Panc1 (cell line): ENCODE results near the gene SNRPD3. TPM values are rescaled to one million over a fixed set of nuclear protein-coding genes. Genes with fewer than 3 reads are reported as not detected.
"Not testable (repeated sequence)": the region's sequence is repeated elsewhere in the genome, so short reads cannot be mapped to it uniquely, and the experiment has no call there.

ENCODE experiments used
- ATAC-seq: fragments of 200-7000 bp; cut with Tn5 transposase; 2 replicates; pipeline ENCODE4 v1.9.1; 2020; ENCODE audit warnings: mild to moderate bottlenecking, moderate library complexity
- BruUV-seq: library from RNA; stranded (reverse); fragments of 400-500 nt; replicated peaks from 2 replicates; lab custom pipeline; 2021; lab: Mats Ljungman, UMichigan
- CTCF ChIA-PET: fragments of 300-600 bp; sonication (Branson Sonifier 250); formaldehyde crosslinking; loops from one replicate; lab custom pipeline; 2022; ENCODE audit warnings: antibody characterized with exemption; lab: Charles Lee
- POLR2A ChIA-PET: fragments of 300-600 bp; sonication (Branson Sonifier 250); formaldehyde crosslinking; loops from one replicate; lab custom pipeline; 2022; ENCODE audit warnings: antibody characterized with exemption; lab: Charles Lee
- DNase-seq: peaks from one replicate; pipeline ENCODE4 v3.0.0-alpha.2; 2010; ENCODE audit warnings: low read depth, low spot score
- H3K27ac ChIP-seq: 2 replicates; pipeline ENCODE4 v1.5.1; 2011; ENCODE audit warnings: mild to moderate bottlenecking, low read length, inconsistent platforms
- H3K27me3 ChIP-seq: fragments of 200-500 bp; sonication (Bioruptor generic); 2 replicates; pipeline ENCODE4 v1.6.0; 2014; ENCODE audit warnings: low read length, inconsistent platforms; ENCODE audit not compliant: control insufficient read depth, insufficient read depth
- H3K36me3 ChIP-seq: fragments of 200-500 bp; sonication (Bioruptor generic); 2 replicates; pipeline ENCODE4 v1.5.1; 2014; ENCODE audit warnings: inconsistent platforms, mild to moderate bottlenecking, low read length, moderate library complexity; ENCODE audit not compliant: control insufficient read depth, insufficient read depth
- H3K4me1 ChIP-seq: 2 replicates; pipeline ENCODE4 v1.5.1; 2011; ENCODE audit warnings: inconsistent platforms, mild to moderate bottlenecking, low read length, moderate library complexity; ENCODE audit not compliant: control insufficient read depth, insufficient read depth
- H3K4me3 ChIP-seq, 2 experiments: 2 replicates each; pipeline ENCODE4 v1.5.1; 2011 to 2012; ENCODE audit warnings: low read depth in 2 of 2, low read length in 2 of 2, mild to moderate bottlenecking in 2 of 2, inconsistent platforms in 1 of 2, moderate library complexity in 1 of 2
- H3K9me3 ChIP-seq: fragments of 200-500 bp; sonication (Bioruptor generic); 2 replicates; pipeline ENCODE4 v1.5.1; 2014; ENCODE audit warnings: low read depth, mild to moderate bottlenecking, inconsistent platforms, low read length, moderate library complexity; ENCODE audit not compliant: control insufficient read depth, insufficient read depth
- POLR2AphosphoS5 ChIP-seq: IDR thresholded peaks from 2 replicates; pipeline ENCODE4 v1.6.1; 2012; ENCODE audit warnings: mild to moderate bottlenecking, low read depth, low read length, moderate library complexity
- SIN3A ChIP-seq: IDR thresholded peaks from 2 replicates; pipeline ENCODE4 v1.6.1; 2012; ENCODE audit warnings: low read depth, mild to moderate bottlenecking, low read length, moderate library complexity, borderline replicate concordance; ENCODE audit not compliant: insufficient read depth
- TCF7L2 ChIP-seq: IDR thresholded peaks from 2 replicates; pipeline ENCODE4 v1.6.1; 2011; ENCODE audit warnings: mild to moderate bottlenecking, low read depth, low read length, inconsistent platforms
- in situ Hi-C: cut with HindIII; loops from 2 replicates; pipeline ENCODE4 v1.10.0; 2016; ENCODE audit warnings: low sequenced_read_pairs, low pct_unique_long_range_greater_than_20kb
- intact Hi-C: fragments of 100-400 bp; cut with micrococcal nuclease; formaldehyde crosslinking; loops from one replicate; pipeline ENCODE4 v1.10.0; 2022; ENCODE audit not compliant: unreplicated experiment
- total RNA-seq: library from RNA; stranded (reverse); gene quantifications from one replicate; pipeline ENCODE4 v1.2.1, GENCODE V29; 2021; ENCODE audit not compliant: unreplicated experiment
- TF ChIP-seq, protein P1 (sequence below), 2 experiments: IDR thresholded peaks; 2 replicates each; pipeline ENCODE4 v1.6.1; 2011 to 2012; ENCODE audit warnings: low read depth in 2 of 2, control low read depth in 1 of 2, low read length in 1 of 2, mild to moderate bottlenecking in 1 of 2, moderate library complexity in 1 of 2; ENCODE audit not compliant: insufficient read depth in 1 of 2
- TF ChIP-seq, protein P2 (sequence below): fragments of 450-650 bp; IDR thresholded peaks from 2 replicates; pipeline ENCODE4 v1.5.1; 2017; ENCODE audit warnings: mild to moderate bottlenecking

SNRPD3 gene
- total RNA-seq, 1 experiment from 2014 or later = 89.4 TPM

DNA sequence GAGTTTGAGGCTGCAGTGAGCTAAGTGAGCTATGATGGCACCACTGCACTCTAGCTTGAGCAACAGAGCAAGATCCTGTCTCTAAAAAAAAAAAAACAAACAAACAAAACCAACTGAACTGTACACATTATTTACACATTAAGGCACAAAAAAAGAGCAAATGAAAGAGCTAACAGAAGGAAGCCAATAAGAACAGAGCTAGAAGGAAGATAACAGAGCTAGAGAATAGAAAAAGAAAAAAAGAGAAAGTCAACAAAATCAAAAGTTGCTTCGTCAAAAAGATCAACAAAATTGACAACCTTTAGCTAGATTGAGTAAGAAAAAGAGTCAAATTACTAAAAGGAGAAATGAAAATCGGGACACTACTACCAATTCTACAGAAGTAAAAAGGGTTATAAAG is 25.9 kb upstream of the SNRPD3 start:
- CTCF ChIA-PET = no interaction called here
- ATAC-seq = no peak
- in situ Hi-C loops = no loop called here

DNA sequence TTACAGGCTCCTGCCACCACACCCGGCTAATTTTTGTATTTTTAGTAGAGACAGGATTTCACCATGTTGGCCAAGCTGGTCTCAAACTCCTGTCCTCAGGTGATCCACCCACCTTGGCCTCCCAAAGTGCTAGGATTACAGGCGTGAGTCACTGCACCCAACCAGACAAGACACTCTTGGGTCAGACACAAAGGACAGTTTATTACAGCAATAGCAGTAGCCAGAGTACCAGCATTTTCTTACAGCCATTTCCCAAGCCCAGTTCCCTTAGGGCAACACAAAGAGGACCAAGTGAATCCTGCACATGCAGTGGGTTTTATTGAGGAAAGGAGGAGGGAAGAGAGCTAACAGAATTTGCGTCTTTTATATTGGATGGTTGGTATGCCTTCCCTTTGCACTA is 24.8 kb upstream of the SNRPD3 start:
- BruUV-seq, H3K4me3 ChIP-seq, H3K36me3 ChIP-seq, in situ Hi-C loops, H3K27me3 ChIP-seq, H3K4me1 ChIP-seq, POLR2A ChIA-PET, CTCF ChIA-PET, H3K9me3 ChIP-seq, ATAC-seq, intact Hi-C loops, H3K27ac ChIP-seq, DNase-seq: not testable (repeated sequence)

More for the DNA sequence above, 25.9 kb upstream of the SNRPD3 start:
- POLR2A ChIA-PET = interaction anchor here (0.6 to 0.7 kb wide), 3 partner anchors 9 to 154 kb away, joined by 3 to 6 read pairs (median 4); no protein-coding TSS in a partner anchor
- Histone ChIP-seq H3K9me3 (no peaks in the 10 kb centered on the region), H3K27me3 (no peaks in the 10 kb centered on the region), H3K4me3 (no peak overlapping the region), H3K36me3 (no peaks in the 10 kb centered on the region), H3K27ac (no peak overlapping the region), H3K4me1 (no peaks in the 10 kb centered on the region)
- intact Hi-C loops = loop anchor here (10.0 kb wide), 1 partner anchor 205 kb away; no protein-coding TSS in a partner anchor
- TF ChIP-seq, protein P1, sequence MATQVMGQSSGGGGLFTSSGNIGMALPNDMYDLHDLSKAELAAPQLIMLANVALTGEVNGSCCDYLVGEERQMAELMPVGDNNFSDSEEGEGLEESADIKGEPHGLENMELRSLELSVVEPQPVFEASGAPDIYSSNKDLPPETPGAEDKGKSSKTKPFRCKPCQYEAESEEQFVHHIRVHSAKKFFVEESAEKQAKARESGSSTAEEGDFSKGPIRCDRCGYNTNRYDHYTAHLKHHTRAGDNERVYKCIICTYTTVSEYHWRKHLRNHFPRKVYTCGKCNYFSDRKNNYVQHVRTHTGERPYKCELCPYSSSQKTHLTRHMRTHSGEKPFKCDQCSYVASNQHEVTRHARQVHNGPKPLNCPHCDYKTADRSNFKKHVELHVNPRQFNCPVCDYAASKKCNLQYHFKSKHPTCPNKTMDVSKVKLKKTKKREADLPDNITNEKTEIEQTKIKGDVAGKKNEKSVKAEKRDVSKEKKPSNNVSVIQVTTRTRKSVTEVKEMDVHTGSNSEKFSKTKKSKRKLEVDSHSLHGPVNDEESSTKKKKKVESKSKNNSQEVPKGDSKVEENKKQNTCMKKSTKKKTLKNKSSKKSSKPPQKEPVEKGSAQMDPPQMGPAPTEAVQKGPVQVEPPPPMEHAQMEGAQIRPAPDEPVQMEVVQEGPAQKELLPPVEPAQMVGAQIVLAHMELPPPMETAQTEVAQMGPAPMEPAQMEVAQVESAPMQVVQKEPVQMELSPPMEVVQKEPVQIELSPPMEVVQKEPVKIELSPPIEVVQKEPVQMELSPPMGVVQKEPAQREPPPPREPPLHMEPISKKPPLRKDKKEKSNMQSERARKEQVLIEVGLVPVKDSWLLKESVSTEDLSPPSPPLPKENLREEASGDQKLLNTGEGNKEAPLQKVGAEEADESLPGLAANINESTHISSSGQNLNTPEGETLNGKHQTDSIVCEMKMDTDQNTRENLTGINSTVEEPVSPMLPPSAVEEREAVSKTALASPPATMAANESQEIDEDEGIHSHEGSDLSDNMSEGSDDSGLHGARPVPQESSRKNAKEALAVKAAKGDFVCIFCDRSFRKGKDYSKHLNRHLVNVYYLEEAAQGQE (IDR thresholded peaks at IDR 0.05; ENCODE audit: insufficient read depth in 1 of 2, low read depth in 2 of 2, low read length in 1 of 2) = no peak
- no peak for TF ChIP-seq TCF7L2
- TF ChIP-seq POLR2AphosphoS5 = no peak
- TF ChIP-seq, protein P2, sequence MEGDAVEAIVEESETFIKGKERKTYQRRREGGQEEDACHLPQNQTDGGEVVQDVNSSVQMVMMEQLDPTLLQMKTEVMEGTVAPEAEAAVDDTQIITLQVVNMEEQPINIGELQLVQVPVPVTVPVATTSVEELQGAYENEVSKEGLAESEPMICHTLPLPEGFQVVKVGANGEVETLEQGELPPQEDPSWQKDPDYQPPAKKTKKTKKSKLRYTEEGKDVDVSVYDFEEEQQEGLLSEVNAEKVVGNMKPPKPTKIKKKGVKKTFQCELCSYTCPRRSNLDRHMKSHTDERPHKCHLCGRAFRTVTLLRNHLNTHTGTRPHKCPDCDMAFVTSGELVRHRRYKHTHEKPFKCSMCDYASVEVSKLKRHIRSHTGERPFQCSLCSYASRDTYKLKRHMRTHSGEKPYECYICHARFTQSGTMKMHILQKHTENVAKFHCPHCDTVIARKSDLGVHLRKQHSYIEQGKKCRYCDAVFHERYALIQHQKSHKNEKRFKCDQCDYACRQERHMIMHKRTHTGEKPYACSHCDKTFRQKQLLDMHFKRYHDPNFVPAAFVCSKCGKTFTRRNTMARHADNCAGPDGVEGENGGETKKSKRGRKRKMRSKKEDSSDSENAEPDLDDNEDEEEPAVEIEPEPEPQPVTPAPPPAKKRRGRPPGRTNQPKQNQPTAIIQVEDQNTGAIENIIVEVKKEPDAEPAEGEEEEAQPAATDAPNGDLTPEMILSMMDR = no peak
- no peak for TF ChIP-seq SIN3A
- DNase-seq = no peak
- BruUV-seq = no TSS peak

DNA sequence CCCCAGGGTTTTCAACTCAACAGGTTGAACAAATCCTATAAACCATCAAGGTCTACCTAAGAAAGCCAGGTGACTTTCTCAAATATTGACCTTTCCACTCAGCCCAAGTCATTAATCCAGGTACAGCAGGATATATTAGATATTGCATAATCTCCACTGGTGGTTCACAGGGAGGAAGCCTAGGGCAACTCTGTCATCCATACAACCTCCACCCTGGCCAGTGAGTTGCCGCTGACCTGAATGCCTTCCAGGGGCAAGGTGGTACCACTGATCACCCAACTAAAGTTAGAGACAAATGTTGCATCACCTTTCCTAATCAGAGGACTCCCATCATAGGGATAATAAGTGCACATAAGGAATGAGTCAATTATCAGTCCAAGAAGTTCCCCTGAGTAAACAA is 23.7 kb upstream of the SNRPD3 start:
- intact Hi-C loops = no loop called here
- no peaks in the 10 kb centered on the region for H3K36me3 ChIP-seq
- no TSS peak for BruUV-seq
- H3K4me3 ChIP-seq = no peak overlapping the region
- ATAC-seq (no peak), DNase-seq (no peak)
- H3K4me1 ChIP-seq = no peaks in the 10 kb centered on the region
- ChIA-PET POLR2A (no interaction called here), CTCF (no interaction called here)
- no peak overlapping the region for H3K27ac ChIP-seq
- no peak for TF ChIP-seq POLR2AphosphoS5
- TF ChIP-seq, protein P1 (IDR thresholded peaks at IDR 0.05; ENCODE audit: insufficient read depth in 1 of 2, low read depth in 2 of 2, low read length in 1 of 2) = no peak
- TF ChIP-seq TCF7L2 = no peak
- TF ChIP-seq SIN3A = no peak
- TF ChIP-seq, protein P2 = no peak
- H3K9me3 ChIP-seq = no peaks in the 10 kb centered on the region
- in situ Hi-C loops = no loop called here
- H3K27me3 ChIP-seq = no peaks in the 10 kb centered on the region
